Stimulated activated CD4-positive, alpha-beta T cell treated with anti-CD3 and anti-CD28 coated beads, TNF-alpha, amount 100 ng/mL, for 4 hours (primary cell): ENCODE results near the gene DYNAP.

Experiments
- DNase-seq, 3 experiments: peaks; one replicate each; pipeline ENCODE4 v3.0.0-alpha.2; 2020; ENCODE audit warnings: low read depth in 3 of 3

DYNAP gene, protein sequence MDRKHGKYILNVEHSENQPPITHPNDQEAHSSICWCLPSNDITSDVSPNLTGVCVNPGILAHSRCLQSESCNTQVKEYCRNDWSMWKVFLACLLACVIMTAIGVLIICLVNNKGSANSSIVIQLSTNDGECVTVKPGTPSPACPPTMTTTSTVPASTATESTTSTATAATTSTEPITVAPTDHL

DNA sequence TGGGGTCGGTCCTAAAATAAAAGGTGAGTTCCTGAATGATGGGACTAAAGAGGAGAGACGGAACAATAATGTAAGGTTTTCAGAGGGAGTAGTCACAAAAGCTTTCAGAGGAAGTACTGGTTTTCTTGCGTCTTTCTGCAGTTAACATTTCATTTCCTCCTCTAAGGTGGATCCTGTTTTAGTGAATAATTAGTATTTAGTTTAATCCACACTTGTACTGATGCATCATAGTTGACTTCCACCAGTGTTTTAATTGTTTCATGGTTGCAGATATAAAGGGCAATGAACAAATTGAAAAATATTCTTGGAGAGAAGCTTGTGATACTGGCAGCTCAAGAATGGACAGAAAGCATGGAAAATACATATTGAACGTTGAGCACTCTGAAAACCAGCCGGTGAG is at the start of gene DYNAP:
TSS of gene DYNAP (plus strand) at position 301 of the 400 bp plus-strand sequence. CDS start at position 339, 38 bp downstream.
- no peak for DNase-seq

DNA sequence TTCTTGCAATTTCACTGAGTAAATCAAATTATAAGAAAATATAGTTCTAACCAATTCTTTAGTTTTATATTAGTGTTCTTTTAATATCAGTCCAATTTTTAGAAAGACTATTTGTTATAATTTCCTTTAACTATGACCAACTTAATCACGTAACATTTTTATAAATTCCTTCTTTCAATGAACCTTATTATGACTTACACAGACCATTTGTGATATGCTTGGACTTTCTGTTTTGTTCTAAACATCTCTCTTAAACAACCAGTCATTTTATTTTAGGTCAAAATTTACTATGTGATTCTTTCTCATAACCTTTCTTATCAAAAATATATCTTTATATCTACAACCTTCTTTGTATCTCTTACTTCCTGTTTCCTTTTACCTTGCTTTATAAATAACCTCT is 39.5 kb upstream of the DYNAP start:
- no peak for DNase-seq

DNA sequence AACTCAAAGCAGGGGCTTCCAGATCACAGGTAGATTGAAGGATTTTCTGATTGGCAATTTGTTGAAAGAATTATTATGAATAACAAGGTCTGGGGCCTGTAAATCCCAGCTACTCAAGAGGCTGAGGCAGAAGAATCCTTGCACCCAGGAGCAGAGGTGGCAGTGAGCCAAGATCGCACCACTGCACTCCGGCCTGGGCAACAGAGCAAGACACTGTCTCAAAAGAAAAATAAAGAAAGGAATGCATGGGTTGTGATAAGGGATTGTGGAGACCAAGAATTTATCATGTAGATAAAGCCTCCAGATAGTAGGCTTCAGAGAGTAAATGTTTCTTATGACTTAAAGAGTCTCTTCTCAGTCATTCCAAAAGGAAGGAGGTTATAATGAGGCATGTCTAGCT is 35.8 kb upstream of the DYNAP start:
- DNase-seq, result no peak

DNA sequence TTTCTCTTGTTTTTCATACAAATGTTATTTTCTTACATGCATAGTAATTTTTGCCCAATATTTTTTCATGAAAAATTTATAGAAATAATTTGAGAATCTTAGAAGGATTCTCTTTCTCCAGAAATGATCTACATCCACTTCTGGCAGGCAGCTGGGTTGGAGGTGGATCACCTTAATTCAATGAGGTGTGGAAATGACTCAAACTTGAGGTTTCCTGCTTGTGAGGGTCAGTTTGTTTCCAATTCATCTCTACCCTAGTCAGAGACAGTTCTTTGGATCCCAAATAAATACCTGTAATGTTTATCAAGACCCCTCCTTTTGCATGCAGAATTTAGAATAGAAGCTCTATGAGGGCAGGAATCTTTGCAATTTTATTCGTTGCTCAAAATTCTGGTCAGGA is 35.0 kb upstream of the DYNAP start:
- DNase-seq, result no peak

DNA sequence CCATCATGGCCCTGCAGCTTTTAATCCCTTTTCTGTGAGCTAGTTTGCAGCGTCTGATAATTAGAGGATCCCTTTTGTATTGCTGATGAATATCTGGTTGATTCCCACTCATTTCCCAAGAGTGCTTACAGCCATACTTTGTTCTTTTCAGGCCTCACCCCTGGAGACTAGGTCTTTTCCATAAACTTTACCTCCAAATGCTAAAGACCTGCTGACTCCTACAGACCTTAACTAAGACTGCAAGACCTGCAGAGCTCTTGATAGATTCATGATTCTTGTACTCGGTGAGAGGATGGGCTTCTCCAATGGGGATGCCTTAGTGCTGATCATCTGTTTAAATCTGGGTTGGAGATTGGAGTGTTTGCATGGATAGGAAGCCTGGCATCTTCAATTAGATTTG is 33.1 kb upstream of the DYNAP start:
- no peak for DNase-seq

DNA sequence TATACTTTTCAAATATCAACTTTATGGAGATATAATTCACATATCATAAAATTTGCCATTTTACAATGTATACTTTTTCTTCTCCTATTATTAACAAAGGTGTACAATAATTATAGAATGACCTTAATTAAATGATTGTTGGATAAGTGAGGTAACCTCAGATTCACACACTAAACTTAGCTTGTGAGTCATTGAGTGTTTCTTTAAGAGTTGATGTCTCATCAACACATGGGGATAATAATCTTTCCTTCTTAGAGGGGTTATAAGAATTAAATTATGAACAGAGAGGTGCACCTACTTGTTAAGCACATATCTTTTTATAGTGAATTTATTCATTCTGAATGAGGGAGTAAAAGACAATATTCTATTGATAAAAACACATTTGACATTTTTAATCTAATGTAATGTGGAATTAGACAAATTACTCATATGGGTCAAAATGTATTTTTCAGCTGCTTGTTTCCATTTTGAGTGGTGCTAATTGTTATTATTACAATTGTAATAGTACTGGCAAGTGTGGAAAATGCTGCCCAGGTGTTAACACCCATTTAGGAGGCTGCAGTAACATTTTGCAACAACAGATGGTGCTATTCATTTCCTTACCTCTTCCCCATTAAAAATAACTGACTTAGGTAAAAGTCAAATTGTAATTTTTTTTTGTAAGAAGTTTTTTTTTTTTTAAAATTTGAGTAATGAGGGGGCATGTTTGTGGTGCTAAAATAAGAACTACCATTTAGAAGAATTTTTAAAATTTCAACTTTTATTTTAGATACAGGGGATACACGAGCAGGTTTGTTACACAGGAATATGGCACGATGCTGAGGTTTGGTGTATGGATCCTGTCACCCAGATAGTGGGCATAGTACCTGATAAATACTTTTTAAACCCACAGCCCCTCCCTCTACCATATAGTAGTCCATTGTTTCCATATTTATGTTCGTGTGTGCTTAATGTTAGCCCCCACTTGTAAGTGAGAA is 32.1 kb upstream of the DYNAP start:
- DNase-seq, result no peak

DNA sequence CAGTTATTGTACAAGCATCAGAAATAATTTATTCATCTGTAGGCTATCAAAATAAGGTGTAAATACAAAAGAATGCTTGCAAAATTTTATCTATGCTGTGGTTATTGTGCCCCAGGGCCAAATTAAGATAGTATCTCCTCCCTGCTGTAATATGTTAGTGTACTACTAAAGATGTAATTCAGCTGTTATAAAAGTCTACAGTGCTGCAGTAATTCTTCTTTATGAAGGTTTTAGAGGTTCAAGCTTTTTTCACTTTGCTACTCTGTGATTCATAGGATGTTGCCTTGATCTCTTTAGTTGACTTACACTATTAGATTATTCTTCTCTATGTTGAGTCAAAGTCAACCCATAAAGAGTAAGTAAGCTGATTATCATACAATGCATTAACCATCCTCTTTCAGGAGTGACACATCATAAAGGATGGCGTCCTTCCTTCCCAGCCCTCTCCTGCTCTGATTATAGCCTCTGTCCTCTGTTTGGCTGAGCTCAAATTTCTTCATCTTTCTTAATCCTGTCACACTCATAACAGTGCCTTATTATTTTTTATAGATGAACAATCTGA is 29.3 kb upstream of the DYNAP start:
- no peak for DNase-seq

DNA sequence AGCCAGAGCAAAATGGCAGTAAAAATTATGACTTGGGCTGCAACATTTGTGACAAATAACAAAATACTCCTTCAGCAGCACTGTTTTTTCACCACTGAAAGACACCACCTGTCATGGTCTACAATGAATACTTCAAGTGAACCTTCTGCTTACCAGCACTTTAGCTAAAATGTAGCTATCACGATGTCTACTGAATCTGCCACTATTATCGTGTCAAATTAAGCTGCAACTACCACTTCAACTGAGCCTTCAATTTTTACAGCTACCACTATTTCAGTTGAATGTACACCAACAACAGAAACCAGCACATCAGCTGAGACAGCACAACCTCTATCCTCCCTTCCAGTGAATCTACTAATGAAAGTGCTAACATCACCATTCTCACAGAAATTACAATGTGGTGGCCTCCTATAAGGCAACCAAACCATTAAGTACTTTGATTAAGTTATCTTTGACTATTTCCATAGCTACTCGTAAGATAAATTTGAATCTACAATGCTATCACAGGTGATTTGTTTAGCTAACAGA is 10.8 kb upstream of the DYNAP start:
- DNase-seq, result no peak

DNA sequence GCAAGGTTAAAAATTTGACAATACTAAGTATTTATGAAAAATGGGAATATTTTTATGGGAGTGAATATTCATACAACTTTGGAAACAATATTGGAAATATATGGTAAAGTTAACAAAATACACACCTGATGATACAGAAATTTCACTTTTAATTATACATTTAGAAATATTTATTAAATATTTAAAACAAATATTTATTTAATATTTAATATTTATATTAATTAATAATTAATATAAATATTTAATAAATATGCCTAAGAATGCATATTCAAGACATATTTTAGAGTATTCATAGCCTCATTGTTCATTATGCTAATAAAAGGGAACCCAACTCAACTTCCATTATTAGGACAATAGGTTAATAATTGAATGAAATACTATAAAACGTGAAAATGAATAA is 7.0 kb upstream of the DYNAP start:
- DNase-seq, result no peak

DNA sequence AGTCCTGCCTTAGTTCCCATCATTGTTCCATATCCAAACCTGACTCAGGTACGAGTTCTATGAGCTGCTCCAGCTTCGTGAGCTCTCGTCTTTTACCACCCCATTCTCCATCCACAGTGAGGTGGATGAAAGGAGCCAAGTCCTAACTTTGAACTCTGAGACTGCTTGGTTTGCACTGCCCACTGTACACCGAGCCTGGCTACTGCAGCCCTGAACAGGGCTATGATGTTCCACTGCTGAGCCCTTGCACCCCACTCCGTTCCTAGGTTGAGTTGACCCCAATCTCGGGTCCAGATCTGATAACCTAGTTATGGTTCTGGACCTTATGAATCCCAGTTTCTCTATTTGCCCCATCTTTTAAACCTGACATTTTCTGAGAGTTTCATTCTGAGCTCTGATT is 5.3 kb upstream of the DYNAP start:
- DNase-seq, result no peak

DNA sequence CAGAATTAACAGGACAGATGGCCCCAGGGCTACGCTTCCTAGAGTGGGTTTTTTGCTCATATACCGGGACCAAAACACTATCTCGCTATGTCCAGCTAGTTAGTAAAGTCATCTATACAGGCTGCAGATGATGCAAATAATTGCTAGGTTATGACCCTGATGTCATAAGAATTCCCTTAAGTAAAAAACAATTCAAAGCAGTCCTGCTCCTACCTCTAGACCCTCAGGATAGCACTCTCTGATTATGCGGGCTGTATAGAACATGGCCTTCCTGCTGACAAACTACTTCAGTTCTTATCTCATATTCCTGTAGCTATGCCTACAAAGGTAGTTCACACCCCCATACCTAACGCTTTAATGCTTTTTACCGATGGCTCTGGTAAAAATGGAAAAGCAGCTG is 13.2 kb downstream of the DYNAP start:
- no peak for DNase-seq

DNA sequence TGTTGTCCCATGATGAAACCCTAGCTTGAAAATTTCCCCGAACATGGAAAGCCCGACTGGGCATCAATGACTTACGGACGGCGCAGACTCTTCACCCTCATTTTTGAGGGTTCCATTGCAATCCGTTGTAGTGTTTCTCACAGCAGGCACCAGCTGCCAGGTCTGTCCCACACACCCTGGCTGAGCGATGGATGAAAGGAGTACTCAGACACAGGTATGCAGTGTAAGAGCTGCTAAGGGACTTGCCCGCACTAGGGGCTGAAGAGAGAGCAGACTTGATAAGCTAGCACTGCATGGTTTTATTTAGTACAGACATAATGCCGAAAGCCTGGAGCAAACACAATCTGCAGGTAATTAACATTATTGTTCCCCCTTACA is 15.8 kb downstream of the DYNAP start:
- no peak for DNase-seq

DNA sequence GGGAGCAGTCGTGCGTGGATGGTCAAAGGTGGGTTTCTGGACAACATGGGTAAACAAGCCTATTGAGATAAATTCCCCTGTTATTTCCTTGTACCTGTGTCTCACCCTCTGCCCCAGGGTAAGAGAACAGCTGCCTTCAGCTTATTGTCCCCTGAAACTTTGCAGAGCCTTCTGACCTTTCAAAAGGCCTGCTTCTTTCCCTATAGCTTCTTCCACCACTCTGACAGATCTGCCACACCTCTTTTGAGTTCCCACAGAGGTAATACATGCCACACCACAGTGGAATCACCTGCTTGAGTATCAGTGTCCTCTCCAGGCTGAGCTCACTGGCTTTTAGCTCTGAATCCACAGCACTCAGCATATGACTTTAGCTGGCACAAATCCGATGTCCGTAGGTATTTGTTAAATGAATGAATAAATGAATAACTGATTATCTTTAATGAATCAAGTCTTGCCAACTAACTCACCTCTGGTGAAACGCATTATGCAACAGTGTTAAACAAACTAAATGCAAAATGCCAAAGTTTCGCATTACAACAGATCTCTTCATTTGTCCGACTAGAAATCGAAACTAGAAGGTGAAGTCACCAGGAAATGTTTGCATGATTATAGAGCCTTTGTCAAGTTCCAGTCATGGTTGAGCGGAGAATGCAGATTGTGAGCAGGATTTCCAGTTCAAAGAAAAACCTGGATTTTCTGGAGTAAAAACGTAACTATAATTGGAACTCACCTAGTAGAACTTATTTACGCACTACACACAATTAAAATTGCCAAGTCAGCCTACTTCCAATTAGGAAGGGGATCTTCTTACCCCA is 16.4 kb downstream of the DYNAP start:
- DNase-seq, result no peak

DNA sequence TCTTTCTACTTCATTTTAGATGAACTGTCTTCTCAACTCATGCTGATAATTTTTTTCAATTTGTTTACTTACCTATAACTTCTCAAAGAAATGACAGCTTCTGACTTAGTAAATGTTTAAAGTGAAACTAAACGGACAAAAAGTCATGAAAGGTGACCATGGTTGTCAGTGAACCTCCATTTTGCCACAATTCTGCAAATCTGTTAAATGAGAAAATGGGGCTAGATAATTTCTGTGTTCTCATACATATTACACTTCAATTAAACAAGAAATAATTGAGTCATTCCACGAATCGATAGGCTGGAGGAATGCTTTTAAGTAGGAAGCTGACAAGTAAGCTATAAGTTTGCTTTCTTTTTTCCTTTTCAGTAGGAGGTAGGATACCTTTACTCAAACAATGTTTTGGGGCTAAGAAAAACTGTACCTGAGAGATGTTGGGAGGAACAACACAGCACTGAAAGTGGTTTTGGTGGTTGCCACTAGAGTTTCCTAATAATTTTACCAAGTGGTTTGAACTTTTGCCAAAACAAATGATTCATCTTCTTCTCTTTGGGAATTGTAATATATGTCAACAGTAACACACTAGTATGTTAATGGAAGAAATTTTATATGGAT is 17.1 kb downstream of the DYNAP start:
- DNase-seq, result no peak

DNA sequence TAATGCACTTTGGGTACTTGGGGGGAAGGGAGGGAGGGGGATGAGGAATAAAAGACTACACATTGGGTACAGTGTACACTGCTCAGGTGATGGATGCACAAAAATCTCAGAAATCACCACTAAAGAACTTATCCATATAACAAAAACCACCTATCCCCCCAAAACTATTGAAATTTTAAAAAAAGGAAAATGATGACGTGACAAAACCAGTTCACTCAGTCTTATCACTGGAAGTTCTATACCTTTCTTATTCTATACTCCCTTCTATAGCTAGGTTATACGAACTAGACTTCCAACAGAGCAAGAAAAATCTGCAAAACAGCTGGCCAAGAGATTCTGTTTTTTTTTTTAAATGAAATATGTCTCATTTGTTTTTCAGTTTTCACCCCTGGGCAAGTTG is 20.8 kb downstream of the DYNAP start:
- DNase-seq, result no peak

DNA sequence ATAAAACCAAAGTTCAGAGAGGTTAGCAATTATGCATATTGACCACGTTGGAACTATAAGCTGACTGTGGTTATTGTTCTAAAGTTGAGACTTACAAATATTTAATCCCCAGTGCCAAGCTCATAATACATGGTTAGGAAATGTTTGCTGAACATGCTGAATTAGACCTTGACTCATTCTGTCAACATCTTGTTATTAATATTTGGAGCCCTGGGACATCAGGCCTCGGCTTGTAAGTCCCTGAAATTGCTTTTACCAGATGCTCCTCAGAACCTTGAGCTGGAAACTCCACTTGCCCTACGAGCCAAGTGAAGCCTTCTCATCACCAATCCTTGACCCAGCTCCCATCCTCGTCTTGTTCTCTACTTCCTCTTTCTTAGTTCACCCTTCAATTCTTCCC is 21.2 kb downstream of the DYNAP start:
- DNase-seq, result no peak

DNA sequence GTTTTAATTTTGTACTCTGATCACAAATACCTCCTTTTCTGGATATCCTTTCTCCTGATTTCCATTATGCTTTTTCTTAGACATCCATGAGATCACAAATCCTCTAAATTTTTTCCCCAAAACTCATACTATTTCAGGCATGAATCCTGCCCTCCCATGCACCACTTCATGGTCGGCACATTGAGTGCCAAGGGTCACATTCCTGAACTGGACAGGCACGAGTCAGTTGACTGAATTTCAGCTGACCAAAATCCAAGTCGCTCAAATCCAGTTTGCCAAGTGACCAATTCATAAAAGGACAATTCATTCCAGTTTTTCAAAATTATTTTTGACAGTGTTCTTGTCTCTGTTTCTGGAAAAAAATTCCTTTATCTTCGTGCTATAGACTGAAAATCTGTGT is 22.1 kb downstream of the DYNAP start:
- DNase-seq, result no peak

DNA sequence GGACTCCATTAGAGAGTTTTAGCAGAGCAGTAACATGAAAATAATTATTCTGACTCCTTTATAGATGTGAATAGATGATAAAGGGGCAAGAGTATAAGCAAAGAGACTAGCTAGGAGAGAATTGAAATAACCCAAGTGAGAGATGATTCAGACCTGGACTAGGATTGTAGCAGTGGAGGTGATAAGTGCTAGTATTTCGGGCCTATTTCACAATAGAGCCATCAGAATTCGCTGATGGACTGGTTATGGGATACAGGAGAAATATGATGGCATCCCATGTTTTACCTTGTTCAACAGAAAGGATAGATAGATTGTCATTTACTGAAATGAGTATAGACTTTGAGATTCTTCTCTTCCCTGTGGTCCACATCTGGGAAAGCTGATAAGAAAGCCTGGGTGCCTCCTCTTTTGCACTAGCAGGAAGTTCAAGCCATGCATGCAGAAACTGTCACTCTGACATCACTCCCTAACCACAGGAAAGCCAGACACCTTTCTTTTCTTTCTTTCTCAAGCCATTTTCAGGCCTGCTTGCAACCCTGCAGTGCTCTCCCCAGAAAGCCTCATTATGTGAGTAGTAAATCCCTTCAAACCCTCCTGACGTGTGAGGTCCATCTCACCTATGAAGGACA is 25.3 kb downstream of the DYNAP start:
- no peak for DNase-seq

DNA sequence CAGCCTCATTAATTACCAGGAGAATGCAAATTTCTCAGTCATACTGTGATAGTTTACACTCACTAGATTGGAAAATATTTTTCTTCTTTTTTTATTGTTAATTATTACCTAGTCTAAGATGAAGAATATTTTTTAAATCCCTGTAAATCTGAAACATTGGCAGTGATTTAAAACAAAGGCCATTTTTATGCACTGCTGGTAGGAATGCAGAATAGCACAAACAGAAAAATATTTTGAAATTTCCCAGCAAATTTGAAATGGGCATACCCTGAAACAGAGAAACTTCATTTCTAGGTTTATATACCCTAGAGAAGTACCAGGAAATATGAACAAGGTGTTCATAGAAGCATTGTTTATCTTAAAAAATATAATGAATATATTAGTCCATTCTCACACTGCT is 31.0 kb downstream of the DYNAP start:
- DNase-seq, result no peak

DNA sequence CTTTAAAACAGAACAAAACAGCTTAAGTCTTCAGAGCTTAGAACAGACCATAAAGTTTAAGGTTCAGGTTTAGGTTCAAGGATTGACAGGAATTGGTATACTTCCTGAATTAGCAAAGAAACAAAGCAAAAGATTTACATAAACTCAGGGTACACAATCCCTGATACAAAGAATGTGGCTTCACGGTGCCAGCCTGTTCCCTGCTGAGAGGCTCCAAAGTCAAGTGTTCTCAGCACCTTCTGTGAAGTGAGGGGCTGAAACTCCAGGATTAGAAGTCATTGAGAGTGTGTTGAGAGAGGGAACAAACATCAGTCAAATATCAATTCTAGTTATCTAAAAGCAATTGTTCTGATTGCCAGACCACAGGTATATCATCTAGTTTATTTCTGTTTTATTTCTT is 35.7 kb downstream of the DYNAP start:
- DNase-seq, result no peak

DNA sequence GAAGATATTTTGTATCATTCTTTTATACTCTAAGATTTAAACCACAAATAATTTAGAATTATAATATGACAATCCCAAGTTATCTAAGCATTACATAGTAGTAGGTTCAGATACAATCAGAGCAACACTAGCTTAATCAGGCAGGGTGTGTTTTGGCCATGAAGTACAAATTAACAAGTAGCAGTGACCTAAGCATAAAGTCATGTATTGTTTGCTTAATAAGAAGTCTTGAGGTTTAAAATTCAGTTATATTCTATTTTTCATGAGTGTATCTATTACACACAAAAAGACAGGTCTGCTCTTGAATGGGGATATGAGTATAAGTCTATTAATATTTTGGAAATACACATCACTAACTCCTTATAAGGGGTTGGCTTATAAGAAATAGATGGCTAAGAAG is 39.9 kb downstream of the DYNAP start:
- no peak for DNase-seq
